HFF-Myc (cell line): ENCODE data around the gene IER5.
"Not testable (repeated sequence)": the region's sequence is repeated elsewhere in the genome, so short reads cannot be mapped to it uniquely, and the experiment has no call there.

ENCODE experiments used
- DNase-seq: peaks from one replicate; pipeline ENCODE4 v3.0.0-alpha.2; 2011; ENCODE audit warnings: low read depth; ENCODE audit errors: extremely low read depth
- H3K4me3 ChIP-seq: replicated peaks from 2 replicates; pipeline ENCODE4 v1.5.1; 2011; ENCODE audit warnings: low read depth, mild to moderate bottlenecking, control low read depth, low read length
- TF ChIP-seq, protein P1 (sequence below): IDR thresholded peaks from 2 replicates; pipeline ENCODE4 v1.5.1; 2012; ENCODE audit warnings: mild to moderate bottlenecking, low read depth, low read length, control low read depth; ENCODE audit errors: missing control alignments

The IER5 gene

DNA sequence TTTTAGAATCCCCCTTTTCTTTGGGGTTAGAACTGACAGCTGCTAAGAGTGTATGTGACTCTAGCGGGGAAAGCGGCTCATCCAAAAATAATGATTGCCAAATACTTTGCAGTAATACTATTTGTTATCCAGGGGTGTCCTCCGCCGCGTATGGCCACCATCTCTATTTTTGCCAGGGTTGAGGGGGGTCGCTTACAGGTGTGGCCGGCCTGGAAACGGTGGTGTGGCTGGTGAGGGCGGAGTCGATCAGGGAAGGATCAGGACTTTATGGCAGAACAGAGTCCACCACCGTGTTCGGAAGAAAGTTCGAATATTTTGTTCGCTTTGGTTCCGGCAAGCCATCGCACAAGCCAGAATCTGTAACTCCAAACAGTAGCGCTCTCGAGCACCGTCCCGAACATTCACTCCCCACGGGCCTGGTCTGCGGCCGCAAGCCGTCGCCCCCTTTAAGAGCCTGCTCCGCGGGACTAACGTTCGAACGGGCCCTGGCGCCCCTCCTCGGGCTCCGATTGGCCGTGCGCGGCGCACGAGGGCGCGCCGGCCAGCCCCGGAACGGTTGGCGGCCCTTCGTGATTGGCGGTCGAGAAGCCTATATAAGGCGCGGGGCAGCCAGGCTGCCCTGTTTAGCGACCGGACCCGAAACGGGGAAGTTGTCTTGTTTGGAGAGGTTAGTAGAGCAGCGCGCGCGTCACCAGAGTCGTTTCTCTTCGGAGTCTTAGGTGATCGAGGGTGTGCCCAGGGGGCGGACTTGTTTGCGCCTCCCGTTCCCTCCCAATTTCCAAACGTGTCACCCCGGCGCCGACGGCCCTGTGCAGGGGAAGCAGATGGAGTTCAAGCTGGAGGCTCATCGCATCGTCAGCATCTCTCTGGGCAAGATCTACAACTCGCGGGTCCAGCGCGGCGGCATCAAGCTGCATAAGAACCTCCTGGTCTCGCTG, at the start of gene IER5:
TSS of gene IER5 (plus strand) at position 622 of the 938 bp plus-strand sequence. CDS start at position 825, 203 bp downstream.
- DNase-seq, result peak; percentile 88
- TF ChIP-seq, protein P1, sequence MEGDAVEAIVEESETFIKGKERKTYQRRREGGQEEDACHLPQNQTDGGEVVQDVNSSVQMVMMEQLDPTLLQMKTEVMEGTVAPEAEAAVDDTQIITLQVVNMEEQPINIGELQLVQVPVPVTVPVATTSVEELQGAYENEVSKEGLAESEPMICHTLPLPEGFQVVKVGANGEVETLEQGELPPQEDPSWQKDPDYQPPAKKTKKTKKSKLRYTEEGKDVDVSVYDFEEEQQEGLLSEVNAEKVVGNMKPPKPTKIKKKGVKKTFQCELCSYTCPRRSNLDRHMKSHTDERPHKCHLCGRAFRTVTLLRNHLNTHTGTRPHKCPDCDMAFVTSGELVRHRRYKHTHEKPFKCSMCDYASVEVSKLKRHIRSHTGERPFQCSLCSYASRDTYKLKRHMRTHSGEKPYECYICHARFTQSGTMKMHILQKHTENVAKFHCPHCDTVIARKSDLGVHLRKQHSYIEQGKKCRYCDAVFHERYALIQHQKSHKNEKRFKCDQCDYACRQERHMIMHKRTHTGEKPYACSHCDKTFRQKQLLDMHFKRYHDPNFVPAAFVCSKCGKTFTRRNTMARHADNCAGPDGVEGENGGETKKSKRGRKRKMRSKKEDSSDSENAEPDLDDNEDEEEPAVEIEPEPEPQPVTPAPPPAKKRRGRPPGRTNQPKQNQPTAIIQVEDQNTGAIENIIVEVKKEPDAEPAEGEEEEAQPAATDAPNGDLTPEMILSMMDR, result no peak
- peak within 1 kb of the TSS; percentile 82 for H3K4me3 ChIP-seq

DNA sequence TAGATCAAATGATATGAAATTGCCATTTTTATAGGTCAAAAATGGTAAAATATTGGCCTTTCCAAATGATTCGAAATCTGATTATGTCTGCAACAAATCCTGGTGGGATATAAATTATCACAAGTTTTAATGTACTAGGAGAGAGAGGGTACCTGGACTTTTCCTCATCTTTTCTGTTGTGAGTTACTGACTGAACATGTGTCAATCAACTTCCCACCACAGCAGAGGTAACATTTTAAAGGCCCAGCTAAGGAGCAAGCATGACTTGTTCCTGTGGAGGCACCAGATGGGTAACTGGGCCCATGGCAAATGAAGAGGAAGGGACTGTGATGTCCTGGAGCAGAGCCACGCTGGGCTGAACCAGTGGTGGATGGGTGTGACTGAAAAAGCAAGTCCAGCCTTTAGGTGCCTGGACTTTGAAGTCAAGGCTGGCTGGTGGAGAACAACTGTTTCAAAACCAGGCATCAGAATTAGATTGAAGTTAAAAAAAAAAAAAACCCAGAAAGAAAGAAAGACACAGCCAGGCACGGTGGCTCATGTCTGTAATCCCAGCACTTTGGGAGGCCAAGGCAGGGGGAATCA, 48.1 kb upstream of the IER5 start:
- H3K4me3 ChIP-seq, result no peak overlapping the region
- TF ChIP-seq, protein P1, result no peak
- no peak for DNase-seq

DNA sequence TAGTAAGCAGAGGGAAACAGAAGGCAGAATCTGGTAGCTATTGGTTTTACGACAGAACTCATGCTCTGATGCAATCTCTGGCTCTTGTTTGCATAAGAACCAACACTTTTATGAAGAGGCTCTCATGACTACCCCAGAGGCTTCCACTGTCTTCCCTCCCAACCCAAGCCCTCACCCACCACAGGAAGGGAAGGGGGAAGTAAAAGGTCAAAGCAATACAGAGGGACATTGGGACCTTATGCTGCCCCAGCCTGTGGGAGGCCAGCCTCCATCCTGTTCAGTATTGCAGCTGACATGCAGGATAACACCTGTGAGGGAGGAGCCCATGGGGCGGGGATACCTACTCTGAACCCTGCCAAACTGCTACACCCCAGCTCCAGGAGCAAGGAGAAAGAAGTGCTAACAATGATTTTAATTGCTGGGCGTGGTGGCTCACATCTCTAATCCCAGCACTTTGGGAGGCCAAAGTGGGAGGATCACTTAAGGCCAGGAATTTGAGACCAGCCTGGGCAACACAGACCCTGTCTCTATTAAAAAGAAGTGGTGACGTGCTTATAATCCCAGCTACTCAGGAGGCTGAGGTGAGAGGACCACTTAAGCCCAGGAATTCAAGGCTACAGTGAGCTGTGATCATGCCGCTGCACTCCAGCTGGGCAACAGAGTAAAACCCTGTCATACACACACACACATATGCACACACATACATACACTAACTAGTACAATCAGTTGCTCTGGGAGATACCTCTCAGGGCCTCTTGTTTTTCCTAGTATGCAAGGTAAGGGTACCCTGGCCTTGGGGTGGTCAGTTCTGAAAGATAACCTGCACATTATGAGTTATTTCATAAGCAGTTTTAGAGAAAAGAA, 45.2 kb upstream of the IER5 start:
- no peak for DNase-seq
- TF ChIP-seq, protein P1, result no peak
- no peak overlapping the region for H3K4me3 ChIP-seq

DNA sequence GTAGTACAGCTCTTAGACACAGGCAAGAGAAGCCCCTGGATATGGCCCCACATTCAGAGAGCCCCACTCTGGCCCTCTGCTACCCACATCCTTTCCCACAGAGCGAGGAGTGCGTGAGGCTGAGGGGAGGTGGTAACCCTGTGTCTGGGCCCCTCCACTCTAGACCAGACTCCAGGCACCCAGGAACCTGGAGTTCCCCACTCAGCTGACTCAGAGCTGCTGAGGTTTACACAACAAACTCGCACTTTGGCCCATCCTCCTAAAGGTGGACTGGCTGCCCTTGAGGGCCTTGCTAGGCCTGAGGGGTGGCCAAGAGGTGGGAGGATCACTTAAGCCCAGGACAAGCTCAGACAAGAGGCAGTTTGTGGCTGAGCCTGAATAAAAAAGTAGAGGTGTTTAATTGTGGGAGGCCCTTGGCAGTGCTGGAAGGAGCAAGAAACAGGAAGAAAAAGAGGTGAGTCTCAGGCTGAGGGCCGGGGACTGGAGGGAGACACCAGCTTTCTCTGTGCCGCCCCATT, 44.0 kb upstream of the IER5 start:
- no peak for DNase-seq
- H3K4me3 ChIP-seq, result no peak overlapping the region
- TF ChIP-seq, protein P1, result no peak

DNA sequence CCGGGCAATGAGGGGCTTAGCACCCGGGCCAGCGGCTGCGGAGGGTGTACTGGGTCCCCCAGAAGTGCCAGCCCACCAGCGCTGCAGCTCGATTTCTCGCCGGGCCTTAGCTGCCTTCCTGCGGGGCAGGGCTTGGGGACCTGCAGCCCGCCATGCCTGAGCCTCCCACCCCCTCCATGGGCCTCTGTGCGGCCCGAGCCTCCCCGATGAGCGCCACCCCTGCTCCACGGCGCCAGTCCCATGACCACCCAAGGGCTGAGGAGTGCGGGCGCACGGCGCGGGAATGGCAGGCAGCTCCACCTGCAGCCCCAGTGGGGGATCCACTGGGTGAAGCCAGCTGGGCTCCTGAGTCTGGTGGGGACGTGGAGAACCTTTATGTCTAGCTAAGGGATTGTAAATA, 42.6 kb upstream of the IER5 start:
- H3K4me3 ChIP-seq, DNase-seq: not testable (repeated sequence)

DNA sequence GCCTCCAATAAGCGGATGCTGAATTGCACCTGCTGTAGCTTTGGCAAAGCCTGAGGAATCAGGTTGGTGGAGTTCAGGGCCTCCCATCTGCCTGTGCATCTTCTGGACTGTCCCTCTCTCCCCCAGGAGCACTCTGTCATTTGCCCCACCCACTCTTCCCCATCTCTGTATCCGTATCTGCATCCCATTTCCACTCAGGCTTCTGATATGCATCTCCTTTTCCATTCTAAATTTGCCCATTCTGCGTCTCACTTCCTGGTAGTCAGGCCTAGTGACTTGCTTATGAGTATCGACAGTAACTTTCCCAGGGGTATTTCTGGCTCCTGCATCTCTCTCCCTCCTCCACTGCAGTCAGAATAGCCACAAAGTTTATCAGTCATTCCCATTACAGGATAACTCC, 39.1 kb upstream of the IER5 start:
- TF ChIP-seq, protein P1, result no peak
- DNase-seq, result no peak
- H3K4me3 ChIP-seq, result no peak overlapping the region
